Activated T-cell treated with anti-CD3 and anti-CD28 coated beads for 24 hours (primary cell): ENCODE data around the gene IFT80.

Experiments
- DNase-seq: peaks from one replicate; pipeline ENCODE4 v3.0.0-alpha.2; 2020; ENCODE audit warnings: low read depth

IFT80 gene

GRCh38 chr3:160399125-160400029 lies at the start of gene IFT80, which contains the start of gene SMC4:
IFT80 (minus strand) TSS chr3:160399225; CDS start chr3:160384600, 14,625 bp downstream.
SMC4 (plus strand) TSS chr3:160399650; CDS start chr3:160400827, 1,177 bp downstream.
- DNase-seq: peak; percentile 94

DNA sequence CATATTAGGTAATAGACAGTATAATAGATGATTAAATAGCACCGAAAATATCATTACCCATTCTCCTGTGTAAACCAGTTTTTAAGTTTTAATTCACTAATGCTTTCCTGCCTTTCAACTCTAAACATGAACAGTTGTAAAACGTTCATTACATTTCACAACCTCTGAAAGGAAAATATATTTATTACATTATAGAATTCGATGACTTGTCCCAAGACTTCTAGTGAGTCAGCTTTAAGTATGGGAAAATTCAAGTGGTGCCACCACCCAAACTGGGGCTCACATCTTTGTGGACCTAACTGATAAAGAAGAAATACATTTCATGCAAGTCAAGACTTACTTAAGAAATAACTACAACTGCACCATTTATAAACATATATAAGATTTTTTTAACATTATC lies 48.5 kb upstream of the IFT80 start:
- DNase-seq: no peak

DNA sequence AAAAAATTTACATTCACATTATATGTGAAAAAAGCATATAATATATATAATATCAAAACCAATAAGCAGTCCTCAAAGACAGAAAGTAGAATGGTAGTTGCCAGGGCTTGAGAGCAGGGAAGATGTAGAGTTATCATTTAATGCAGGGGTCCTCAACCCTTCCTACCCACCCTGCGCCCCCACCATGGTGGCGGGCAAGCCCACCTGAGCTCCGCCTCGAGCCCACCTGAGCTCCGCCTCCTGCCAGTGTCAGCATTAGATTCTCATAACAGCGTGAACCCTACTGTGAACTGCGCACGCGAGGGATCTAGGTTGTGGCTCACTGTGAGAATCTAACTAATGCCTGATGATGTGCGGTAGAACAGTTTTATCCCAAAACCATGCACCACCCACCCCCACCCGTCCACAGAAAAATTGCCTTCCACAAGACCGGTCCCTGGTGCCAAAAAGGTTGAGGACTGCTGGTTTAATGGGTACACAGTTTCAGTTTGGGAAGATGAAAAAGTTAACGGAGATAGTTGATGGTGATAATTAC lies 47.6 kb upstream of the IFT80 start:
- no peak for DNase-seq

DNA sequence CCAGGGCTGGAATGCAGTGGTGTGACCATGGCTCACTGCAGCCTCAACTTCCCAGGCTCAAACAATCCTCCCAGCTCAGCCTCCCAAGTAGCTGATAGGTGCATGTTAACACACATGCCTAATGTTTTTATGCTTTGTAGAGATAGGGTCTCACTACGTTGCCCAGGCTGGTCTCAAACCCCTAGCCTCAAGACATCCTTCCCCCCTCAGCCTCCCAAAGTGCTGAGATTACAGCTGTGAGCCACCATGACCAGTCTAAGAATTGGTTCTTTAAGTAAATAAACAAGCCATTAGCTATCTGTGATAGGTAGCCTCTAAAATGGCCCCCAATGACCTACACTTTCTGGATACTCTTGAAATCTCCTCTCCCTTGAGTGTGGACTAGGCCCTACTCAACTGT lies 46.8 kb upstream of the IFT80 start:
- no peak for DNase-seq

DNA sequence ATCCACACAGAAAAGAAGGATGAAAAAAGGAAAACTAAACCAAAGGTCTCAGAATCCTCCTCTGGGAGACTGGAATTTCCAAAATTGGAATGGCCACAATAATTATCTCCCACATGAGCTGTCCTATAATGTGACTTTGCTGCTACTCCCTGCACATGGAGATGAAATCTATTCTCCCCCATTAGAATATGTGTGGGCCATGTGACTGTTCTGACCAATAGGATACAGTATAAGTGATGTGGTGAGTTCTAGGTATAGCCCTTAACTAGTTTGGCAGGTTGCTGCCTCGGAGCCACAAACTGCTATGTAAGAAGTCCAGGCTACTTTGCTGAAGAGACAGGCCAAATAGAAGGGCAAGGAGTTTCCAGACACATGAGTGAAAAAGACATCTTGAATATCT lies 45.4 kb upstream of the IFT80 start:
- DNase-seq: no peak

DNA sequence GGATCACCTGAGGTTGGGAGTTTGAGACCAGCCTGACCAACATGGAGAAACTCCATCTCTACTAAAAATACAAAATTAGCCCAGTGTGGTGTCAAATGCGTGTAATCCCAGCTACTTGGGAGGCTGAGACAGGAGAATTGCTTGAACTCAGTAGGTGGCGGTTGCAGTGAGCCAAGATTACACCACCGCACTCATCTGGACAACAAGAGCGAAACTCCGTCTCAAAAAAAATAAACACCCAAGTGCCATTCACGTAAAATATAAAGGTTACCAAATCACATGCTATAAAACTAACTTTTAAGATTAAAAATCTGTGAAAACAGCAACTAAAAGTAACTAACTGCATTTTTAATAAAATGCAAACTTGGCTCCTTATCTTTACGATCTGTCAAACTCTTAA lies 41.7 kb upstream of the IFT80 start:
- no peak for DNase-seq

DNA sequence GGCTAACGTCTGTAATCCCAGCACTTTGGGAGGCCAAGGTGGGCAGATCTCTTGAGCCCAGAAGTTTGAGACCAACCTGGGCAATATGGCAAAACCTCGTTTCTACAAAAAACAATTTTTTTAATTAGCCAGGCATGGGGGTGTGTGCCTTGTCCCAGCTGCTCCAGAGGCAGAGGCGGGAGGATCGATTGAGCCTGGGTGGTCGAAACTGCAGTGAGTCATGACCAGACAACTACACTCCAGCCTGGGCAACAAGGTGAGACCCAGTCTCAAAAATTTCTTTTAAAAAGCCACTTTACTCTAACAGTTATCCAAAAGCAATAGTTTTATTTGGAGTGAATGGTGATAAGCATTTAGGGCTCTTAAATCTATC lies 38.0 kb upstream of the IFT80 start:
- DNase-seq: no peak

DNA sequence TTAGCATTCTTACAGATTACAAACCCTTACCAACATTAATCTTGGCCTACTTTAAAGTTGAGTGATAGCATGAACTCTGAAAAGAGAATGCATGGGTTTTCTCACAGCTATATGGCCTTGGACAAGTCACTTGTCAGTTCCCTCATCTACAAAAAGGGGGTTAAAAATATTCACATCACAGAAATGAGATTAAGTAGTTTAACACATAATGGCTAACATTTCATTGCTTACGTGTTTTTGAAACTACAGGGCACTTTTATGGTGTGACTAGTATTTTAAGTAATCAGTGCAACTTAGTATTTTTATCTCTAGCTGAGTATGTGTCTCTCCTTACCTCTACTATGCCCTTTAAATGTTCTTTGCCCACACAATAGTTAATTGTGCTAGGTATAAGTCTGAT lies 36.7 kb upstream of the IFT80 start:
- DNase-seq: no peak

GRCh38 chr3:160435095-160435494 lies 36.1 kb upstream of the IFT80 start:
- DNase-seq: no peak

GRCh38 chr3:160434071-160434470 lies 35.0 kb upstream of the IFT80 start:
- no peak for DNase-seq

DNA sequence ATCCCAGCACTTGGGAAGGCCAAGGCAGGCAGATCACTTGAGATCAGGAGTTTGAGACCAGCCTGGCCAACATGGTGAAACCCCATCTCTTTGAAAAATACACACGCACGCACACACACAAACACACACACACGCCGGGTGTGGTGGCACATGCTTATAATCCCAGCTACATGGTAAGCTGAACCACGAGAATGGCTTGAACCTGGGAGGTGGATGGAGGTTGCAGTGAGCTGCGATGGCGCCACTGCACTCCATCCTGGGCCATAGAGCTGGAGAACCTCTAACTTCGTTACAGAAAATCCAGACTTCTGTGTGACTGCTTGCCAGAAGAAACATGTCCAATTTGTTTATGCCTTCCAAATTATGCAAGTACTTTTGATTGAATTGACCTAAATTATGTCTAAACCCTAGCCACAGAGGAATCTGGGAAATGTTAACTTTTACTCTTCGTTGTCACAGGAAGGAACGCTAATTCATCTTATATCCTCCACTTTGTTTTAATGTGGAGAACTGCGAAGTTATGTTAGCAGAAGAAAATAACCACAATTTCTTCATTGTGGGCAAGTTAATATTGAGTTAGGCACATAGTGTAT lies 28.9 kb upstream of the IFT80 start:
- no peak for DNase-seq

- no peak for DNase-seq
Observed at GRCh38 chr3:160417311-160417710, 18.3 kb upstream of the IFT80 start.

DNA sequence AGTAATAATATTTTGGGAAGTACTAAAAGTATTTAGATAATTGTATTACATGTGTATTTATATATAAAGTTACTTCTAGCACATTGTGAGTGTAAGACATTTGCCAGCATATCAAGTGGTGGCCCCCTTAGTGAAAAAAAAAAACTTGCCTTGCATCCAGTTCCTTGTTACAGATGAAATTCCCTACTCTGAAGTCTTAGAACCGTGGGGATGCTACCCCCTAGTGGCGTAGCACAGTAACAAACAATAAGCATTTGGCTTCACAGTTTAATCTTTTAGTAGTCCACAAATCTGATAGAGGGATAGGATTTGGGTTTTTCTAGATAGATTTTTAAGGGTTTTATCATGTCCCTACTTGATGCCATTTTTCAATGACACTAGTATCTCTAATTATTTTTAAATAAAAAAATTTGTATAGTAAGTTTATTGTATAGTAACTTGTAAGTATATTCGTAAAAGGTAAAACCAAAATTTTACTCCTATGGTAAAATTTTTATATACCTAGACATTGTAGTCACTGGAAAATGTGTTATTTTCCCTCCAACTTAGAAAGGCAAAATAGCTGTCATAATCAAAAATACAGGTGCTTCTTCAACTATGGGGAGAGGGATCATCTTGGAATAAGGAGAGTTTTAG lies 14.7 kb upstream of the IFT80 start:
- peak; percentile 58 for DNase-seq

DNA sequence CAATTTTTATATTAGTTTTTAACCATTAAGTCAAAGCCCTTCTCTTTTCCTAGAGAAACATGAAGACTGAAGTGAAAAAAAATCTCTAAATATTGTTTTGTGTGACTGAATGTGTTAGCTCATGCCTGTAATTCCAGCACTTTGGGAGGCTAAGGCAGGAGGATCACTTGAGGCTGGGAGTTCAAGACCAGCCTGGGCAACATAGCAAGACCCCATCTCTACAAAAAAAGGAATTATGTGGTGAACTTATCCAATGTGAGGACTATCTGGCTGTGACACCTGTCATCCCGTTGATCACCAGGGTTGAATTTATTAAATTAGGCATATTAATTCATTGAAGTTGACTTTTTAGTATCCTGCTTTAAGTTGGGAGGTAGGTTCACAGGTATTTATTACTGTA lies 13.5 kb upstream of the IFT80 start:
- DNase-seq: no peak

- no peak for DNase-seq
Observed at GRCh38 chr3:160409812-160410610, 11.0 kb upstream of the IFT80 start.

- DNase-seq: no peak
Observed at GRCh38 chr3:160403796-160404470, 4.9 kb upstream of the IFT80 start.

- no peak for DNase-seq
Observed at GRCh38 chr3:160403028-160403545, 4.1 kb upstream of the IFT80 start.

DNA sequence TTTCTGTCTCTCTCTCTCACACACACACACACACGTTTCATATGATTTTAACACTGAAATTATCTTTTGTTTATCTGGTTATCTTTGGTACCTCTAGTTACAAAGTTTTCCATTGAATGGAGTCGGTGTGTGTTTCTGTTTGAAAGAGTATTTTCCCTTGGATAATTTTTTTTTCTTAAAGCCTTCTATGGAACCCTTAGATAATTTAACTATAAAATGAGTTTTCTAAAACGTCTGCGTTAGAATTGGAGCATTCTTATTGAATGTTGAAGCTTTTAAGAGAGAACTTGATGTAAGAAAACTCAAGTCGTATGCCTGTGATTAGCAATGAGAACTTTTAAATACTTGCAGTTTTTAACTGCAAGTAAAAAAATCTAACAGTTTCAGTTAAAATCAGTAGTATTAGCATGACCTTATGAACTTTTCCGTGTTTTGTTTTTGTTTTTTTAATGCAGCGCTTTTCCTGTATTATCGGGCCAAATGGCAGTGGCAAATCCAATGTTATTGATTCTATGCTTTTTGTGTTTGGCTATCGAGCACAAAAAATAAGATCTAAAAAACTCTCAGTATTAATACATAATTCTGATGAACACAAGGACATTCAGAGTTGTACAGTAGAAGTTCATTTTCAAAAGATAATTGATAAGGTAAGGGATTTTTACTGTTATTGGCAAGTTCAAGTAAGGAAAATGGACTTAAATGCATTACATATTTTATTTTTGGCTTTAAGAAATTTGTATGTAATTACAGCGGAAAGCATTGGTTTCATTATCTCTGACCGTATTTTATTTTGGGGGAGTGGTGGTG lies 3.4 kb upstream of the IFT80 start:
- no peak for DNase-seq

- no peak for DNase-seq
Observed at GRCh38 chr3:160401291-160402095, 2.5 kb upstream of the IFT80 start.
